Measurements from ENCODE around the gene MAFG. TPM values are rescaled to one million over a fixed set of nuclear protein-coding genes. Genes with fewer than 3 reads are reported as not detected.

MAFG gene
- total and polyA plus RNA-seq, 2 of the 13 experiments (the other 11 are each of a cell fraction or from before 2014, with no cell fraction given) = 14.5 to 20.0 TPM

- no peak for TF ChIP-seq ZNF260 (CRISPR knock-in tag; IDR thresholded peaks at IDR 0.05; ENCODE audit: borderline replicate concordance, low read depth)
- TF ChIP-seq ZNF644 (CRISPR knock-in tag; IDR thresholded peaks at IDR 0.05; ENCODE audit: low read depth) = peak; percentile 45; the same call in 1 of the 2 replicates
- TF ChIP-seq REL (CRISPR knock-in tag; conservative IDR thresholded peaks at IDR 0.05) = 0 out of 2 replicates have a peak, but pooled peaks have one; percentile 58
- TF ChIP-seq GZF1 (CRISPR knock-in tag; IDR thresholded peaks at IDR 0.05) = peak; percentile 91; the same call in 1 of the 2 replicates
- 0 out of 2 replicates have a peak, but pooled peaks have one; percentile 34 for TF ChIP-seq HES4 (CRISPR knock-in tag; IDR thresholded peaks at IDR 0.05; ENCODE audit: borderline replicate concordance)
- TF ChIP-seq, protein P1, sequence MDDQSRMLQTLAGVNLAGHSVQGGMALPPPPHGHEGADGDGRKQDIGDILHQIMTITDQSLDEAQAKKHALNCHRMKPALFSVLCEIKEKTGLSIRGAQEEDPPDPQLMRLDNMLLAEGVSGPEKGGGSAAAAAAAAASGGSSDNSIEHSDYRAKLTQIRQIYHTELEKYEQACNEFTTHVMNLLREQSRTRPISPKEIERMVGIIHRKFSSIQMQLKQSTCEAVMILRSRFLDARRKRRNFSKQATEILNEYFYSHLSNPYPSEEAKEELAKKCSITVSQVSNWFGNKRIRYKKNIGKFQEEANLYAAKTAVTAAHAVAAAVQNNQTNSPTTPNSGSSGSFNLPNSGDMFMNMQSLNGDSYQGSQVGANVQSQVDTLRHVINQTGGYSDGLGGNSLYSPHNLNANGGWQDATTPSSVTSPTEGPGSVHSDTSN (CRISPR knock-in tag; IDR thresholded peaks at IDR 0.05; ENCODE audit: borderline replicate concordance) = no peak
- TF ChIP-seq ZNF710 (CRISPR knock-in tag; IDR thresholded peaks at IDR 0.05; ENCODE audit: borderline replicate concordance) = no peak
- TF ChIP-seq CEBPG (CRISPR knock-in tag; IDR thresholded peaks at IDR 0.05) = peak; percentile 46; the same call in 1 of the 2 replicates
- no peak for TF ChIP-seq ZNF652 (CRISPR knock-in tag; IDR thresholded peaks at IDR 0.05; ENCODE audit: borderline replicate concordance, low read depth)
- peak; percentile 64; the same call in 1 of the 2 replicates for TF ChIP-seq NR2C2 (CRISPR knock-in tag; IDR thresholded peaks at IDR 0.05; ENCODE audit: borderline replicate concordance)
- TF ChIP-seq FOXP4 (CRISPR knock-in tag; IDR thresholded peaks at IDR 0.05) = peak; percentile 90
- peak; percentile 95 for TF ChIP-seq AGO2 (optimal IDR thresholded peaks at IDR 0.05; ENCODE audit: low read depth, low read length)
- no peak for TF ChIP-seq PHB2 (IDR thresholded peaks at IDR 0.05; ENCODE audit: partially characterized antibody)
- peak; percentile 90; the same call in 1 of the 2 replicates for TF ChIP-seq ARHGAP35 (CRISPR knock-in tag; IDR thresholded peaks at IDR 0.05; ENCODE audit: borderline replicate concordance)
- TF ChIP-seq ERF (CRISPR knock-in tag; IDR thresholded peaks at IDR 0.05) = peak; percentile 93
- peak; percentile 89 for TF ChIP-seq MLX (CRISPR knock-in tag; IDR thresholded peaks at IDR 0.05)
- peak; percentile 59 for TF ChIP-seq POGZ (CRISPR knock-in tag; IDR thresholded peaks at IDR 0.05)
- TF ChIP-seq ZNF878 (CRISPR knock-in tag; IDR thresholded peaks at IDR 0.05) = peak; percentile 55; the same call in 1 of the 2 replicates
- peak; percentile 99 for TF ChIP-seq HIC2 (CRISPR knock-in tag; IDR thresholded peaks at IDR 0.05; ENCODE audit: low read depth)
- TF ChIP-seq SMARCE1 (IDR thresholded peaks at IDR 0.05; ENCODE audit: borderline replicate concordance) = no peak
- peak; percentile 75; the same call in 1 of the 2 replicates for TF ChIP-seq ZNF660 (CRISPR knock-in tag; IDR thresholded peaks at IDR 0.05; ENCODE audit: borderline replicate concordance, low read depth)
Measured at GRCh38 chr17:81966343-81967243, 39.1 kb upstream of the MAFG start (continued).

Measured in HepG2 (cell line).